DMS153 treated with DMSO at 0.1 percent for 48 hours (cell line): Measurements from ENCODE around the gene PCDH11X.
"Not testable (repeated sequence)": the region's sequence is repeated elsewhere in the genome, so short reads cannot be mapped to it uniquely, and the experiment has no call there.

Experiments used
- DNase-seq: peaks from one replicate; lab custom pipeline; 2025; ENCODE audit not compliant: unreplicated experiment; lab: John Stamatoyannopoulos, UW

The PCDH11X gene

GRCh38 chrX:91779135-91779534 lies at the start of gene PCDH11X:
PCDH11X (plus strand) TSS chrX:91779375; CDS start chrX:91835505, 56,130 bp downstream.
- not testable (repeated sequence) for DNase-seq

- not testable (repeated sequence) for DNase-seq
Observed at GRCh38 chrX:91747446-91747845, 31.7 kb upstream of the PCDH11X start.

- DNase-seq, result not testable (repeated sequence)
Observed at GRCh38 chrX:91753022-91753421, 26.2 kb upstream of the PCDH11X start.

GRCh38 chrX:91770619-91771488 lies 8.3 kb upstream of the PCDH11X start:
- not testable (repeated sequence) for DNase-seq

- DNase-seq, result not testable (repeated sequence)
Observed at GRCh38 chrX:91773943-91774342, 5.2 kb upstream of the PCDH11X start.

- not testable (repeated sequence) for DNase-seq
Observed at GRCh38 chrX:91780008-91780407, 833 bp downstream of the PCDH11X start.

GRCh38 chrX:91780698-91781097 lies 1.5 kb downstream of the PCDH11X start:
- not testable (repeated sequence) for DNase-seq

- not testable (repeated sequence) for DNase-seq
Observed at GRCh38 chrX:91781553-91782298, 2.6 kb downstream of the PCDH11X start.

- DNase-seq, result not testable (repeated sequence)
Observed at GRCh38 chrX:91782825-91783224, 3.6 kb downstream of the PCDH11X start.

- not testable (repeated sequence) for DNase-seq
Observed at GRCh38 chrX:91817537-91817936, 38.4 kb downstream of the PCDH11X start.

GRCh38 chrX:91825321-91825720 lies 46.1 kb downstream of the PCDH11X start:
- DNase-seq, result not testable (repeated sequence)
